Gastrocnemius medialis (tissue), 4 donors: ENCODE measurements around the gene DENND1A. TPM values are rescaled to one million over a fixed set of nuclear protein-coding genes. Genes with fewer than 3 reads are reported as not detected.

ENCODE experiments used
- ATAC-seq, 2 donors: fragments of 150-250 bp; one replicate each; pipeline ENCODE4 v1.9.1; 2016
- DNase-seq, 2 donors: peaks; one replicate each; pipeline ENCODE4 v3.0.0-alpha.2; 2019
- H3K27ac ChIP-seq, 4 donors: fragments of 200-600 bp; sonication (generic); 1 replicate in 1 of 4; 2 replicates in 3 of 4; pipeline ENCODE4 v1.5.1; 2016 to 2018; ENCODE audit warnings: mild to moderate bottlenecking in 2 of 4, moderate library complexity in 1 of 4
- H3K27me3 ChIP-seq, 3 donors: fragments of 200-600 bp; sonication (generic) in 2 of 3; 1 replicate in 1 of 3; 2 replicates in 2 of 3; pipeline versions ENCODE4 v1.5.1 to v1.6.0; 2016 to 2019; ENCODE audit warnings: mild to moderate bottlenecking in 1 of 3, moderate library complexity in 1 of 3
- H3K36me3 ChIP-seq, 2 donors: fragments of 200-600 bp; sonication (generic) in 1 of 2; one replicate each; pipeline ENCODE4 v1.5.1; 2017 to 2018
- H3K4me1 ChIP-seq, 2 donors: fragments of 200-600 bp; sonication (generic) in 1 of 2; one replicate each; pipeline ENCODE4 v1.5.1; 2016 to 2017; ENCODE audit warnings: mild to moderate bottlenecking in 2 of 2
- H3K4me3 ChIP-seq, 4 donors: fragments of 200-600 bp; sonication (generic) in 3 of 4; 1 replicate in 1 of 4; 2 replicates in 3 of 4; pipeline ENCODE4 v1.5.1; 2016 to 2019; ENCODE audit warnings: mild to moderate bottlenecking in 2 of 4
- H3K9me3 ChIP-seq, 3 donors: fragments of 200-600 bp; sonication (generic) in 2 of 3; 1 replicate in 1 of 3; 2 replicates in 2 of 3; pipeline ENCODE4 v1.5.1; 2016 to 2019
- POLR2A ChIP-seq, 2 donors: fragments of 450-650 bp; IDR thresholded peaks; one replicate each; pipeline ENCODE4 v1.6.1; 2017; ENCODE audit warnings: antibody characterized with exemption in 2 of 2, mild to moderate bottlenecking in 2 of 2, moderate library complexity in 2 of 2
- in situ Hi-C, 4 donors: fragments of 200-750 bp; cut with MboI; loops; one replicate each; pipeline versions ENCODE4 v1.15.0 to v1.8.0; 2017; ENCODE audit warnings: low sequenced_read_pairs in 4 of 4
- intact Hi-C: fragments of 100-400 bp; cut with DNase I; formaldehyde crosslinking; loops from one replicate; pipeline ENCODE4 v1.15.1; 2023; ENCODE audit warnings: low total_unique reads
- total RNA-seq, 4 donors: library from RNA; depleted of rRNA; stranded (reverse); fragments of >200 nt; gene quantifications; one replicate each; pipeline versions ENCODE4 v1.1.0 to v1.2.3, GENCODE V29; 2016
- TF ChIP-seq, protein P1 (sequence below), 5 experiments: fragments of 450-650 bp in 3 of 5; fragments of 200-600 bp in 2 of 5; sonication (generic) in 2 of 5; IDR thresholded peaks in 4 of 5; conservative IDR thresholded peaks in 1 of 5; 1 replicate in 4 of 5; 2 replicates in 1 of 5; pipeline ENCODE4 v1.5.1; 2016 to 2019; ENCODE audit warnings: antibody characterized with exemption in 5 of 5, mild to moderate bottlenecking in 3 of 5, moderate library complexity in 3 of 5

DENND1A gene
- total RNA-seq, 4 donors from 2014 or later: 14.1 to 24.6 (median 16.4) TPM

DNA sequence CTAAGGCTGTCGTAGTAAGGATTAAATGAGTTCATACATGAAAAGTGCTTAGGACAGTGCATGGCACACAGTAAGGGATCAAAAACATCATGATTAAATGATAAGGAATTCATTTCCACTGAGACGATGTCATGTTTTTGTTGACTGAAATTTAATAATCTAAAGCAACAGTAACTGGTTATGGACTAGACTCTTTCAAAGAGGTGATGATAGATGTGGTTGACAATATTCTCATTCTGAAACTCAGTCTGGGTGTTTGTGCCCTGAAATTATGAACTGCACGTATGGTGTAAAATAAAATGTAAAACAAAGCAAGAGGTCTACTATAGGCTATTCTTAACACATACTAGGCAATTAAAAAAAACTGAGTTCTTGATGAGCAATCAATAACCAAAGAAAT lies 280.0 kb downstream of the DENND1A start:
- Histone ChIP-seq H3K36me3 (no peaks in the 10 kb centered on the region), H3K27me3 (no peaks in the 10 kb centered on the region), H3K9me3 (no peaks in the 10 kb centered on the region), H3K27ac (no peak overlapping the region), H3K4me3 (no peak overlapping the region), H3K4me1 (no peaks in the 10 kb centered on the region)
- TF ChIP-seq, protein P1, sequence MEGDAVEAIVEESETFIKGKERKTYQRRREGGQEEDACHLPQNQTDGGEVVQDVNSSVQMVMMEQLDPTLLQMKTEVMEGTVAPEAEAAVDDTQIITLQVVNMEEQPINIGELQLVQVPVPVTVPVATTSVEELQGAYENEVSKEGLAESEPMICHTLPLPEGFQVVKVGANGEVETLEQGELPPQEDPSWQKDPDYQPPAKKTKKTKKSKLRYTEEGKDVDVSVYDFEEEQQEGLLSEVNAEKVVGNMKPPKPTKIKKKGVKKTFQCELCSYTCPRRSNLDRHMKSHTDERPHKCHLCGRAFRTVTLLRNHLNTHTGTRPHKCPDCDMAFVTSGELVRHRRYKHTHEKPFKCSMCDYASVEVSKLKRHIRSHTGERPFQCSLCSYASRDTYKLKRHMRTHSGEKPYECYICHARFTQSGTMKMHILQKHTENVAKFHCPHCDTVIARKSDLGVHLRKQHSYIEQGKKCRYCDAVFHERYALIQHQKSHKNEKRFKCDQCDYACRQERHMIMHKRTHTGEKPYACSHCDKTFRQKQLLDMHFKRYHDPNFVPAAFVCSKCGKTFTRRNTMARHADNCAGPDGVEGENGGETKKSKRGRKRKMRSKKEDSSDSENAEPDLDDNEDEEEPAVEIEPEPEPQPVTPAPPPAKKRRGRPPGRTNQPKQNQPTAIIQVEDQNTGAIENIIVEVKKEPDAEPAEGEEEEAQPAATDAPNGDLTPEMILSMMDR (IDR thresholded peaks at IDR 0.05 in 4 of 5, conservative IDR thresholded peaks at IDR 0.05 in 1 of 5): no peak
- no peak for TF ChIP-seq POLR2A (IDR thresholded peaks at IDR 0.05)
- in situ Hi-C loops: no loop called here
- intact Hi-C loops: no loop called here
- DNase-seq (no peak), ATAC-seq (no peak)

DNA sequence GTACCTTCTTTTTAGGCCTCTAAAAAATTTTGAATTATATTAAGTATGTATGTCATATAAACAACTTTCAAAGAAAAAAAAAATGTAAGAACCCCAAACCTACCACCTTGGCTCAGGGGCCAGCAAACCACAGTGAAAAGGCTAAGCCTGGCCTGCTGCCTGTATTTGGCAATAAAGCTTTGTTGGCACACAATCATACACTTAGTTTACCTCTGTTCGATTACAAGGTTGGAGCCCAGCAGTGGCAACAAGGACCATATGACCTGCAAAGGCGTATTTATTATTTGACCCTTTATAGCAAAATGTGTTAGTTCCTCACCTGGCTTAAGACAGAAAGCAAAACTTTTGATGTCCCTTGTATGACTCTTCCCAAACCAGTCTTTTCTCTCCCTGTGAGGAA lies 282.8 kb downstream of the DENND1A start:
- no peak overlapping the region for H3K27ac ChIP-seq
- H3K4me3 ChIP-seq: no peak overlapping the region
- H3K9me3 ChIP-seq: no peaks in the 10 kb centered on the region
- intact Hi-C loops: no loop called here
- TF ChIP-seq, protein P1 (IDR thresholded peaks at IDR 0.05 in 4 of 5, conservative IDR thresholded peaks at IDR 0.05 in 1 of 5): no peak
- TF ChIP-seq POLR2A (IDR thresholded peaks at IDR 0.05): no peak
- H3K4me1 ChIP-seq: peaks cover 0 to 5% of the 10 kb centered on the region in 2 donors
- DNase-seq: no peak
- ATAC-seq: no peak
- no peaks in the 10 kb centered on the region for H3K36me3 ChIP-seq
- no peaks in the 10 kb centered on the region for H3K27me3 ChIP-seq
- in situ Hi-C loops: no loop called here

DNA sequence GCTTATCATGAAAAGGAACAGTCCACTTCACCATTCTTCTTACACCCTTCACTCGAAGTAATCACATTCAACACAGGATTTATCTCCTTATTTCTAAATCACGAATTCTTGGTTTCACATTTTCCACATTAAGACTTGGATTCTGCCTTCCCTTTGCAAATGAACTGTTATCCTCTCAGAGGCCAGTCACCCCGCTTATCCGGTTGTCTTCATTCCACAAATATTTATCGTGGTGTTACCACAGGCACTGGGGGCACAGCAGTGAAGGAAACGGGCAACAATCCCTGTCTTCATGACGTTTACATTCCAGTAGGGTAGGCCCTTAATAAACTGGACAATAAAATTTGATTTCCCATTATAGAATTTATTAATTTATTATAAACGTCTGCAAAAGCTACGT lies 284.2 kb downstream of the DENND1A start:
- DNase-seq (no peak), ATAC-seq (no peak)
- no peaks in the 10 kb centered on the region for H3K27me3 ChIP-seq
- peaks cover 0 to 5% of the 10 kb centered on the region in 2 donors for H3K4me1 ChIP-seq
- intact Hi-C loops (no loop called here), in situ Hi-C loops (no loop called here)
- no peak overlapping the region for H3K27ac ChIP-seq
- TF ChIP-seq, protein P1 (IDR thresholded peaks at IDR 0.05 in 4 of 5, conservative IDR thresholded peaks at IDR 0.05 in 1 of 5): no peak
- TF ChIP-seq POLR2A (IDR thresholded peaks at IDR 0.05): no peak
- no peaks in the 10 kb centered on the region for H3K9me3 ChIP-seq
- H3K4me3 ChIP-seq: no peak overlapping the region
- H3K36me3 ChIP-seq: no peaks in the 10 kb centered on the region

DNA sequence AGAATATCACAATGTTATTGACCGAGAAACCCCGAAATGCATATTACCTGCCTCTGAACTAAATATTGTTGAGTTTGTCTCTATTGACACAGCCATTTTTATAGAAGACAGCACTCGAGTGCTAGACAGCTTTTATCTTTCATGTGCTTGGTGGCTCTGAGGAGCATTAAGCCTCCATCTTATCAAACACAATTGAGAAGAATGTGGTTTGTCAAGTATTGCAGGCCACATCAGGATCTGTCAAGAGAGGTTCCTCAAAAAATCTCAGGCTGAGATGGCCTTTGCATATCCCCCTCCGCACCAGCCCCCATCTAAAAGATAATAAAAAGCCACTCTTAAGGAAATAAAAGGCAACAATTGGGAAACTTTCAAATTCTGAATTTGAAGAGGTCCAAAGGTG lies 284.8 kb downstream of the DENND1A start:
- Histone ChIP-seq H3K27me3 (no peaks in the 10 kb centered on the region), H3K9me3 (no peaks in the 10 kb centered on the region), H3K27ac (no peak overlapping the region), H3K4me3 (no peak overlapping the region), H3K36me3 (no peaks in the 10 kb centered on the region), H3K4me1 (peaks cover 0 to 5% of the 10 kb centered on the region in 2 donors)
- TF ChIP-seq, protein P1 (IDR thresholded peaks at IDR 0.05 in 4 of 5, conservative IDR thresholded peaks at IDR 0.05 in 1 of 5): no peak
- no peak for TF ChIP-seq POLR2A (IDR thresholded peaks at IDR 0.05)
- intact Hi-C loops: no loop called here
- ATAC-seq (no peak), DNase-seq (no peak)
- in situ Hi-C loops: no loop called here

DNA sequence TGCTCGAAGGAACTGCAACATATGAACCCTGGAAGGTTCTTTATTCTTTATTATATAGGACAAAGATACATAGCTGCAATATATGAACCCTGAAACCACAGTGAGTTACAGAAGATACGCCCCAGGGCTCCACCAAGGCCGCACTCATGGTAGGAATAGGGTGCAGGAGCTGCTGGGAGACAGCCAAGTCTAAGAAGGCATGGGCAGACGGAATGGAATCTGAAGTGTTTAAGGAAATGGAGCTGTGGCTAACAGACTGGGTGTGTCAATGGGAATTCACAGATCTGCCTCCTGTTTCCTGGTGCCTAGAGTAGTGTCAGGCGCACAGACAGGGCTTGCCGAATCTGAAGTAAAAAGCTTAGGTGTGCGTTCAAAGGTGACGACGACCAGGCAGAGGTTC lies 286.4 kb downstream of the DENND1A start:
- intact Hi-C loops: no loop called here
- H3K27me3 ChIP-seq: no peaks in the 10 kb centered on the region
- no peaks in the 10 kb centered on the region for H3K9me3 ChIP-seq
- H3K27ac ChIP-seq: no peak overlapping the region
- H3K4me1 ChIP-seq: peaks cover 0 to 5% of the 10 kb centered on the region in 2 donors
- ATAC-seq (no peak), DNase-seq (no peak)
- TF ChIP-seq, protein P1 (IDR thresholded peaks at IDR 0.05 in 4 of 5, conservative IDR thresholded peaks at IDR 0.05 in 1 of 5): no peak
- TF ChIP-seq POLR2A (IDR thresholded peaks at IDR 0.05): no peak
- no peaks in the 10 kb centered on the region for H3K36me3 ChIP-seq
- no peak overlapping the region for H3K4me3 ChIP-seq
- in situ Hi-C loops: no loop called here
